C4-2B (cell line): ENCODE results near the gene SLC25A51.

Experiments used
- H3K27ac ChIP-seq: fragments of 450-650 bp; 2 replicates; pipeline ENCODE4 v1.5.1; 2017
- CTCF ChIP-seq: fragments of 450-650 bp; conservative IDR thresholded peaks from 2 replicates; pipeline ENCODE4 v1.5.1; 2017; ENCODE audit warnings: mild to moderate bottlenecking
- ZFX ChIP-seq: fragments of 450-650 bp; IDR thresholded peaks from 2 replicates; pipeline ENCODE4 v1.6.1; 2017

SLC25A51 gene

GRCh38 chr9:37923796-37924427 is 20.0 kb upstream of the SLC25A51 start:
- TF ChIP-seq ZFX, result no peak
- no peak for TF ChIP-seq CTCF
- no peak overlapping the region for H3K27ac ChIP-seq

- no peak overlapping the region for H3K27ac ChIP-seq
- TF ChIP-seq ZFX, result no peak
- TF ChIP-seq CTCF, result no peak
Measured at GRCh38 chr9:37923118-37923795, 19.3 kb upstream of the SLC25A51 start.

- no peak for TF ChIP-seq ZFX
- TF ChIP-seq CTCF, result no peak
- H3K27ac ChIP-seq, result no peak overlapping the region
Measured at GRCh38 chr9:37922363-37923117, 18.6 kb upstream of the SLC25A51 start.

GRCh38 chr9:37921546-37922300 is 17.8 kb upstream of the SLC25A51 start:
- no peak overlapping the region for H3K27ac ChIP-seq

GRCh38 chr9:37921168-37921510 is 17.2 kb upstream of the SLC25A51 start:
- H3K27ac ChIP-seq, result no peak overlapping the region
- no peak for TF ChIP-seq ZFX
- TF ChIP-seq CTCF, result no peak

More at GRCh38 chr9:37921546-37922300, 17.8 kb upstream of the SLC25A51 start:
- no peak for TF ChIP-seq CTCF
- TF ChIP-seq ZFX, result no peak

GRCh38 chr9:37920471-37921167 is 16.7 kb upstream of the SLC25A51 start:
- H3K27ac ChIP-seq, result no peak overlapping the region
- no peak for TF ChIP-seq CTCF
- no peak for TF ChIP-seq ZFX
